ENCODE measurements around the gene CCDC74B. TPM values are rescaled to one million over a fixed set of nuclear protein-coding genes. Genes with fewer than 3 reads are reported as not detected.
"Not testable (repeated sequence)": the region's sequence is repeated elsewhere in the genome, so short reads cannot be mapped to it uniquely, and the experiment has no call there.

The CCDC74B gene
- total RNA-seq (2.9 TPM), polyA plus RNA-seq (7.1 TPM)
- long read RNA-seq, donor 1, result 0 reads
- long read RNA-seq, donor 2, result 0 reads
- long read RNA-seq, donor 3, partial matches to known transcripts, result 0 of 1 reads
- long read RNA-seq, donor 3, other reads (novel, unspliced or antisense), result 0 of 1 reads
- long read RNA-seq, donor 4, partial matches to known transcripts, result 0 of 1 reads
- long read RNA-seq, donor 4, other reads (novel, unspliced or antisense), result 0 of 1 reads
- long read RNA-seq, donor 5, partial matches to known transcripts, result 0 of 1 reads
- long read RNA-seq, donor 5, other reads (novel, unspliced or antisense), result 0 of 1 reads
- long read RNA-seq, donor 6, partial matches to known transcripts, result 0 of 1 reads
- long read RNA-seq, donor 6, other reads (novel, unspliced or antisense), result 0 of 1 reads
- long read RNA-seq, donor 7, partial matches to known transcripts, result 0 of 1 reads
- long read RNA-seq, donor 7, other reads (novel, unspliced or antisense), result 0 of 1 reads
- long read RNA-seq, donor 8, result 0 reads
- long read RNA-seq, donor 9, result 0 reads
- long read RNA-seq, donor 10, partial matches to known transcripts, result 0 of 2 reads
- long read RNA-seq, donor 10, other reads (novel, unspliced or antisense), result 0 of 2 reads

DNA sequence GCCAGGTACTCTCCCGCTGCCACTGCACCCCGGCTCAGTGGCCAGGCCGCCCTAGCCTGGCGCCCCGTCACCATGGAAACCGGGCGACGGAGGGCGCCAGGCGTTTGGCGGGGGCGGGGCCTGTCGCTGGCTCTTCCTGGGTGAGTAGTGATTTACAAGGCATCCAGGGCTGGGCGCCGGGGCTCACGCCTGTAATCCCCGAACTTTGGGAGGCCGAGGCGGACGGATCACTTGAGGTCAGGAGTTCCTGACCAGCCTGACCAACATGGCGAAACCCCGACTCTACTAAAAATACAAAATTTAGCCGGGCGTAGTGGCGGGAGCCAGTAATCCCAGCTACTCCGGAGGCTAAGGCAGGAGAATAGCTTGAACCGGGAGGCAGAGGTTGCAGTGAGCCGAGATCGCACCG, at the start of gene CCDC74B:
TSS of gene CCDC74B (minus strand) at position 107 of the 409 bp plus-strand sequence. CDS start 116 bp downstream, outside the sequence.
- not testable (repeated sequence) for H3K27ac ChIP-seq (ENCODE audit: low read depth in 1 of 2, low read length in 1 of 2)

DNA sequence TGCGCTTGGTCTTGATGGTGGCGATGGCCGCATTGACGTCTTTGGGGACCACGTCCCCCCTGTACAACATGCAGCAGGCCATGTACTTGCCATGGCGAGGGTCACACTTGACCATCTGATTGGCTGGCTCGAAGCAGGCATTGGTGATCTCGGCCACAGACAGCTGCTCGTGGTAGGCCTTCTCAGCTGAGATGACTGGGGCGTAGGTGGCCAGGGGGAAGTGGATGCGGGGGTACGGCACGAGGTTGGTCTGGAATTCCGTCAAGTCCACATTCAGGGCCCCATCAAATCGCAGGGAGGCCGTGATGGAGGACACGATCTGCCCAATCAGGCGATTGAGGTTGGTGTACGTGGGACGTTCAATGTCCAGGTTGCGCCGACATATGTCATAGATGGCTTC, 48.9 kb upstream of the CCDC74B start:
- not testable (repeated sequence) for H3K9me3 ChIP-seq (ENCODE audit: control insufficient read depth in 2 of 2, insufficient read depth in 1 of 2, low read length in 1 of 2); H3K4me1 ChIP-seq (ENCODE audit: control insufficient read depth in 2 of 2, insufficient read depth in 2 of 2, low read length in 2 of 2); H3K27me3 ChIP-seq (ENCODE audit: control insufficient read depth in 2 of 2, insufficient read depth in 1 of 2, low read length in 1 of 2); H3K4me3 ChIP-seq (ENCODE audit: low read length in 2 of 2); H3K27ac ChIP-seq (ENCODE audit: low read depth in 1 of 2, low read length in 1 of 2); DNase-seq (ENCODE audit: low read depth in 6 of 9, low spot score in 9 of 9)
- H3K36me3 ChIP-seq (ENCODE audit: control insufficient read depth in 2 of 2, insufficient read depth in 2 of 2, low read length in 1 of 2), result peaks cover 4 to 13% of the 10 kb centered on the region in 2 donors
- WGBS, result 89% methylated on average over 22 of the region's 22 CpGs

More for the DNA sequence above, at the start of gene CCDC74B:
- 14% methylated on average over 30 of the region's 30 CpGs for WGBS
- H3K9me3 ChIP-seq (ENCODE audit: control insufficient read depth in 2 of 2, insufficient read depth in 1 of 2, low read length in 1 of 2); H3K4me1 ChIP-seq (ENCODE audit: control insufficient read depth in 2 of 2, insufficient read depth in 2 of 2, low read length in 2 of 2); H3K36me3 ChIP-seq (ENCODE audit: control insufficient read depth in 2 of 2, insufficient read depth in 2 of 2, low read length in 1 of 2): not testable (repeated sequence)
- peak within 1 kb of the TSS in 1 of 2 donors; percentile 10 for H3K4me3 ChIP-seq (ENCODE audit: low read length in 2 of 2)
- peak in 5 of 9 donors; percentile 10 to 42 (median 25) for DNase-seq (ENCODE audit: low read depth in 6 of 9, low spot score in 9 of 9)
- peaks cover 2 to 31% of the 10 kb centered on the region in 2 donors for H3K27me3 ChIP-seq (ENCODE audit: control insufficient read depth in 2 of 2, insufficient read depth in 1 of 2, low read length in 1 of 2)

DNA sequence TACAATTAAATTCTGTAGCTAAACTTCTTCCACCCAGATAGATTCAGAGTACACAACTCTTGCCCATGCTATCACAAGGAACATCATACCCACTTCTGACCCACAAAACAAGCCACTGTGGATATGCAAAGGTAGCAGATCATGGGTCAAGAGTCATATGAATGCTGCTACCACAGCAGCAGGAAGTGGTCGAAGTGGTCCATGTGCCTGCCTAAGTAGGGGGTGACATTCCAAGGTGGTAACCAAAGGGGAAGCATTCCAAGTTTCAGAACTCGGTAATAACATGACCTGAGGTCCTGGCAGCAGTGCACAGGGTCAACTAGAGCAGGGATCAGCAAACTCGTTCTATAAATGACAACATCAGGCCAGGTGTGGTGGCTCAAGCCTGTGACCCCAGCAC, 47.5 kb upstream of the CCDC74B start:
- DNase-seq (ENCODE audit: low read depth in 6 of 9, low spot score in 9 of 9); H3K27ac ChIP-seq (ENCODE audit: low read depth in 1 of 2, low read length in 1 of 2); H3K9me3 ChIP-seq (ENCODE audit: control insufficient read depth in 2 of 2, insufficient read depth in 1 of 2, low read length in 1 of 2); H3K4me1 ChIP-seq (ENCODE audit: control insufficient read depth in 2 of 2, insufficient read depth in 2 of 2, low read length in 2 of 2); H3K27me3 ChIP-seq (ENCODE audit: control insufficient read depth in 2 of 2, insufficient read depth in 1 of 2, low read length in 1 of 2); H3K4me3 ChIP-seq (ENCODE audit: low read length in 2 of 2): not testable (repeated sequence)
- WGBS, result 92% methylated on average over 3 of the region's 3 CpGs
- peaks cover 4 to 16% of the 10 kb centered on the region in 2 donors for H3K36me3 ChIP-seq (ENCODE audit: control insufficient read depth in 2 of 2, insufficient read depth in 2 of 2, low read length in 1 of 2)

DNA sequence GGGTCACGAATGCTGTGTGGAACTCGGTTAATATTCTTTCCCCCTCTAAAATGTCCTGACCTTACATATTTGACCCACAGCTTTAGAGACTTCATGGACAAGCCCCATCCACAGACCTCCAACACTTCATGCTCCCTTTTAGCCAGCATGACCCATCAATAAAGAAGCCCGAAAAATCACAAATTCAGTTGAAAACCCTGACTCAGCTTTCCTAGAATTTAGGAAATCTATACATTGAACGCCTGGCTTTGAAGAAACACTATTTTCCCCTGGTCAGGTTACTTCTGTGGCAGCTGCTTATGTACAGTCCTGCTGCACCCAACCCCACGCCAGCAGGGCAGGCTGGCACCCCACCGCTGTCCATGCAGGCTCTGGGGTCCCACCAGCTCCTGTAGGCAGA, 46.4 kb upstream of the CCDC74B start:
- not testable (repeated sequence) for H3K27me3 ChIP-seq (ENCODE audit: control insufficient read depth in 2 of 2, insufficient read depth in 1 of 2, low read length in 1 of 2); DNase-seq (ENCODE audit: low read depth in 6 of 9, low spot score in 9 of 9); H3K27ac ChIP-seq (ENCODE audit: low read depth in 1 of 2, low read length in 1 of 2); H3K4me1 ChIP-seq (ENCODE audit: control insufficient read depth in 2 of 2, insufficient read depth in 2 of 2, low read length in 2 of 2); H3K4me3 ChIP-seq (ENCODE audit: low read length in 2 of 2); H3K9me3 ChIP-seq (ENCODE audit: control insufficient read depth in 2 of 2, insufficient read depth in 1 of 2, low read length in 1 of 2)
- 97% methylated on average over 6 of the region's 6 CpGs for WGBS
- H3K36me3 ChIP-seq (ENCODE audit: control insufficient read depth in 2 of 2, insufficient read depth in 2 of 2, low read length in 1 of 2), result peaks cover 4 to 16% of the 10 kb centered on the region in 2 donors

- WGBS, result 97% methylated on average over 15 of the region's 15 CpGs
Measured at GRCh38 chr2:130190237-130190636, 45.3 kb upstream of the CCDC74B start.

DNA sequence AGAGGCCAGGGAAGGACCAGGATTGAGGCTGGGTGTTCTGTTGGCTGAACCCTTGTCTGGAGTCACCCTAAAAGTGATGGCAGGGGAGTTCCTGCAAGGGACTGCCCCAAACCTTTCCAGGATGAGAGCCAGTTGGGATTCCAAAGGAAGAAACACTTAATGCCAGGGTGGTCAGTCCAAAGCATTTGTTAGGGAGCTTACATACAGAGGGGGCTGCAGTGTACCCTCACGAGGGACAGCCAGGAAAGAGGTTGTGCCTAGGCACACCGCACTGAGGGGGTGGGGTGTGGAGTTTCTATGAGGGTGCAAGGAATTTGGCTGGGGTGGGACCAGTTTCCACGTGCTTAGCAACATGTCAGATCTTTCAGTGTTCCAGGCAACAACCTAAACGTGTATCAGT, 44.0 kb upstream of the CCDC74B start:
- peaks cover 12 to 16% of the 10 kb centered on the region in 2 donors for H3K36me3 ChIP-seq (ENCODE audit: control insufficient read depth in 2 of 2, insufficient read depth in 2 of 2, low read length in 1 of 2)
- not testable (repeated sequence) for H3K9me3 ChIP-seq (ENCODE audit: control insufficient read depth in 2 of 2, insufficient read depth in 1 of 2, low read length in 1 of 2); H3K4me3 ChIP-seq (ENCODE audit: low read length in 2 of 2); H3K27ac ChIP-seq (ENCODE audit: low read depth in 1 of 2, low read length in 1 of 2); H3K27me3 ChIP-seq (ENCODE audit: control insufficient read depth in 2 of 2, insufficient read depth in 1 of 2, low read length in 1 of 2); DNase-seq (ENCODE audit: low read depth in 6 of 9, low spot score in 9 of 9); H3K4me1 ChIP-seq (ENCODE audit: control insufficient read depth in 2 of 2, insufficient read depth in 2 of 2, low read length in 2 of 2)
- 92% methylated on average over 4 of the region's 4 CpGs for WGBS

More at GRCh38 chr2:130190237-130190636, 45.3 kb upstream of the CCDC74B start:
- Histone ChIP-seq H3K4me1 (ENCODE audit: control insufficient read depth in 2 of 2, insufficient read depth in 2 of 2, low read length in 2 of 2) (no peaks in the 10 kb centered on the region), H3K27ac (ENCODE audit: low read depth in 1 of 2, low read length in 1 of 2) (no peak overlapping the region), H3K36me3 (ENCODE audit: control insufficient read depth in 2 of 2, insufficient read depth in 2 of 2, low read length in 1 of 2) (peaks cover 4 to 16% of the 10 kb centered on the region in 2 donors), H3K27me3 (ENCODE audit: control insufficient read depth in 2 of 2, insufficient read depth in 1 of 2, low read length in 1 of 2) (no peaks in the 10 kb centered on the region), H3K4me3 (ENCODE audit: low read length in 2 of 2) (no peak overlapping the region), H3K9me3 (ENCODE audit: control insufficient read depth in 2 of 2, insufficient read depth in 1 of 2, low read length in 1 of 2) (no peaks in the 10 kb centered on the region)
- DNase-seq (ENCODE audit: low read depth in 6 of 9, low spot score in 9 of 9), result no peak

- not testable (repeated sequence) for H3K27ac ChIP-seq (ENCODE audit: low read depth in 1 of 2, low read length in 1 of 2); H3K4me1 ChIP-seq (ENCODE audit: control insufficient read depth in 2 of 2, insufficient read depth in 2 of 2, low read length in 2 of 2); DNase-seq (ENCODE audit: low read depth in 6 of 9, low spot score in 9 of 9); H3K4me3 ChIP-seq (ENCODE audit: low read length in 2 of 2); H3K9me3 ChIP-seq (ENCODE audit: control insufficient read depth in 2 of 2, insufficient read depth in 1 of 2, low read length in 1 of 2); H3K27me3 ChIP-seq (ENCODE audit: control insufficient read depth in 2 of 2, insufficient read depth in 1 of 2, low read length in 1 of 2)
- peaks cover 13 to 16% of the 10 kb centered on the region in 2 donors for H3K36me3 ChIP-seq (ENCODE audit: control insufficient read depth in 2 of 2, insufficient read depth in 2 of 2, low read length in 1 of 2)
- 98% methylated on average over 17 of the region's 17 CpGs for WGBS
Measured at GRCh38 chr2:130187859-130188792, 43.2 kb upstream of the CCDC74B start.

DNA sequence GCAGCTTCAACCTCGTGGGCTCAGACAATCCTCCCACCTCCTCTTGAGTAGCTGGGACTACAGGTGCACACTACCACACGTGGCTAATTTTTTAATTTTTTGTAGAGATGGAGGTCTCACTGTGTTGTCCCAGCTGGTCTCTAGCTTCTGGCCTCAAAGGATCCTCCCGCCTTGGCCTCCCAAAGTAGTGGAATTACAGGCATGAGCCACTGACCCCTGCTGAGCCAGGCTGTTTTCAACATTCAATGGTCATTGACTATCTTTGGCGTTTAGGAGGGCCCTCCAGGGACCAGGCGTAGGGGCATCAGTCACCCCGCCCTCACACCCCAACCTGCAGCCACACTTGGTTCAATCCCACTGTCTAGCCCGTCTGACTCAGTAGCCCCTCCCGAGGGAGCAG, 42.4 kb upstream of the CCDC74B start:
- Histone ChIP-seq H3K9me3 (ENCODE audit: control insufficient read depth in 2 of 2, insufficient read depth in 1 of 2, low read length in 1 of 2) (no peaks in the 10 kb centered on the region), H3K4me1 (ENCODE audit: control insufficient read depth in 2 of 2, insufficient read depth in 2 of 2, low read length in 2 of 2) (peaks cover 2 to 10% of the 10 kb centered on the region in 2 donors), H3K36me3 (ENCODE audit: control insufficient read depth in 2 of 2, insufficient read depth in 2 of 2, low read length in 1 of 2) (peaks cover 13 to 16% of the 10 kb centered on the region in 2 donors), H3K27me3 (ENCODE audit: control insufficient read depth in 2 of 2, insufficient read depth in 1 of 2, low read length in 1 of 2) (no peaks in the 10 kb centered on the region), H3K27ac (ENCODE audit: low read depth in 1 of 2, low read length in 1 of 2) (no peak overlapping the region), H3K4me3 (ENCODE audit: low read length in 2 of 2) (no peak overlapping the region)
- no peak for DNase-seq (ENCODE audit: low read depth in 6 of 9, low spot score in 9 of 9)
- 93% methylated on average over 7 of the region's 8 CpGs for whole genome bisulfite sequencing

Measured in thymus (tissue), 14 donors.